Panc1 (cell line): ENCODE data around the gene EME2. TPM values are rescaled to one million over a fixed set of nuclear protein-coding genes. Genes with fewer than 3 reads are reported as not detected.

Source experiments
- ATAC-seq: fragments of 200-7000 bp; cut with Tn5 transposase; 2 replicates; pipeline ENCODE4 v1.9.1; 2020; ENCODE audit warnings: mild to moderate bottlenecking, moderate library complexity
- BruUV-seq: library from RNA; stranded (reverse); fragments of 400-500 nt; replicated peaks from 2 replicates; lab custom pipeline; 2021; lab: Mats Ljungman, UMichigan
- CTCF ChIA-PET: fragments of 300-600 bp; sonication (Branson Sonifier 250); formaldehyde crosslinking; loops from one replicate; lab custom pipeline; 2022; ENCODE audit warnings: antibody characterized with exemption; lab: Charles Lee
- POLR2A ChIA-PET: fragments of 300-600 bp; sonication (Branson Sonifier 250); formaldehyde crosslinking; loops from one replicate; lab custom pipeline; 2022; ENCODE audit warnings: antibody characterized with exemption; lab: Charles Lee
- DNase-seq: peaks from one replicate; pipeline ENCODE4 v3.0.0-alpha.2; 2010; ENCODE audit warnings: low read depth, low spot score
- H3K27ac ChIP-seq: 2 replicates; pipeline ENCODE4 v1.5.1; 2011; ENCODE audit warnings: mild to moderate bottlenecking, low read length, inconsistent platforms
- H3K27me3 ChIP-seq: fragments of 200-500 bp; sonication (Bioruptor generic); 2 replicates; pipeline ENCODE4 v1.6.0; 2014; ENCODE audit warnings: low read length, inconsistent platforms; ENCODE audit not compliant: control insufficient read depth, insufficient read depth
- H3K36me3 ChIP-seq: fragments of 200-500 bp; sonication (Bioruptor generic); 2 replicates; pipeline ENCODE4 v1.5.1; 2014; ENCODE audit warnings: inconsistent platforms, mild to moderate bottlenecking, low read length, moderate library complexity; ENCODE audit not compliant: control insufficient read depth, insufficient read depth
- H3K4me1 ChIP-seq: 2 replicates; pipeline ENCODE4 v1.5.1; 2011; ENCODE audit warnings: inconsistent platforms, mild to moderate bottlenecking, low read length, moderate library complexity; ENCODE audit not compliant: control insufficient read depth, insufficient read depth
- H3K4me3 ChIP-seq, 2 experiments: 2 replicates each; pipeline ENCODE4 v1.5.1; 2011 to 2012; ENCODE audit warnings: low read depth in 2 of 2, low read length in 2 of 2, mild to moderate bottlenecking in 2 of 2, inconsistent platforms in 1 of 2, moderate library complexity in 1 of 2
- H3K9me3 ChIP-seq: fragments of 200-500 bp; sonication (Bioruptor generic); 2 replicates; pipeline ENCODE4 v1.5.1; 2014; ENCODE audit warnings: low read depth, mild to moderate bottlenecking, inconsistent platforms, low read length, moderate library complexity; ENCODE audit not compliant: control insufficient read depth, insufficient read depth
- POLR2AphosphoS5 ChIP-seq: IDR thresholded peaks from 2 replicates; pipeline ENCODE4 v1.6.1; 2012; ENCODE audit warnings: mild to moderate bottlenecking, low read depth, low read length, moderate library complexity
- SIN3A ChIP-seq: IDR thresholded peaks from 2 replicates; pipeline ENCODE4 v1.6.1; 2012; ENCODE audit warnings: low read depth, mild to moderate bottlenecking, low read length, moderate library complexity, borderline replicate concordance; ENCODE audit not compliant: insufficient read depth
- TCF7L2 ChIP-seq: IDR thresholded peaks from 2 replicates; pipeline ENCODE4 v1.6.1; 2011; ENCODE audit warnings: mild to moderate bottlenecking, low read depth, low read length, inconsistent platforms
- in situ Hi-C: cut with HindIII; loops from 2 replicates; pipeline ENCODE4 v1.10.0; 2016; ENCODE audit warnings: low sequenced_read_pairs, low pct_unique_long_range_greater_than_20kb
- intact Hi-C: fragments of 100-400 bp; cut with micrococcal nuclease; formaldehyde crosslinking; loops from one replicate; pipeline ENCODE4 v1.10.0; 2022; ENCODE audit not compliant: unreplicated experiment
- total RNA-seq: library from RNA; stranded (reverse); gene quantifications from one replicate; pipeline ENCODE4 v1.2.1, GENCODE V29; 2021; ENCODE audit not compliant: unreplicated experiment
- TF ChIP-seq, protein P1 (sequence below), 2 experiments: IDR thresholded peaks; 2 replicates each; pipeline ENCODE4 v1.6.1; 2011 to 2012; ENCODE audit warnings: low read depth in 2 of 2, control low read depth in 1 of 2, low read length in 1 of 2, mild to moderate bottlenecking in 1 of 2, moderate library complexity in 1 of 2; ENCODE audit not compliant: insufficient read depth in 1 of 2
- TF ChIP-seq, protein P2 (sequence below): fragments of 450-650 bp; IDR thresholded peaks from 2 replicates; pipeline ENCODE4 v1.5.1; 2017; ENCODE audit warnings: mild to moderate bottlenecking

Gene EME2
- total RNA-seq, 1 experiment from 2014 or later = 53.4 TPM

DNA sequence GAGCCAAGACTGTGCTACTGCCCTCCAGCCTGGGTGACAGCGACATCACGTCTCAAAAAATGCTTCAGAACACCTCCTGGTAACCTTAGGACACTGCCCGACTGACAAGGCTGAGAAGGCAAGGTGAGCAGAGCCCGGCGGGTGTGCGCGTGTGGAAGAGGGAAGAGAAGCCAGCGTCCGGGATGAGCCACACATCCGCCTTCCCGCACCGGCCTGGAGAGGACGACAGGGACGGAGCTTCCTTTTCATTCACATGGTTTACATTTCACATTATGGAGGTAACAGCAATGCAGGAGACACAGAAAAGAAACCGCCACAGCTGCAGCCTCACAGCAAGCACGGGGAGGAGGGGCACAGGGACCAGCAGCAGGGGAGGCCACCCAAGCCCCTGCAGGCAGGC lies 37.5 kb downstream of the EME2 start:
- no peaks in the 10 kb centered on the region for H3K9me3 ChIP-seq
- peaks cover 5% of the 10 kb centered on the region; the same call in 1 of the 2 replicates for H3K4me1 ChIP-seq
- TF ChIP-seq, protein P1, sequence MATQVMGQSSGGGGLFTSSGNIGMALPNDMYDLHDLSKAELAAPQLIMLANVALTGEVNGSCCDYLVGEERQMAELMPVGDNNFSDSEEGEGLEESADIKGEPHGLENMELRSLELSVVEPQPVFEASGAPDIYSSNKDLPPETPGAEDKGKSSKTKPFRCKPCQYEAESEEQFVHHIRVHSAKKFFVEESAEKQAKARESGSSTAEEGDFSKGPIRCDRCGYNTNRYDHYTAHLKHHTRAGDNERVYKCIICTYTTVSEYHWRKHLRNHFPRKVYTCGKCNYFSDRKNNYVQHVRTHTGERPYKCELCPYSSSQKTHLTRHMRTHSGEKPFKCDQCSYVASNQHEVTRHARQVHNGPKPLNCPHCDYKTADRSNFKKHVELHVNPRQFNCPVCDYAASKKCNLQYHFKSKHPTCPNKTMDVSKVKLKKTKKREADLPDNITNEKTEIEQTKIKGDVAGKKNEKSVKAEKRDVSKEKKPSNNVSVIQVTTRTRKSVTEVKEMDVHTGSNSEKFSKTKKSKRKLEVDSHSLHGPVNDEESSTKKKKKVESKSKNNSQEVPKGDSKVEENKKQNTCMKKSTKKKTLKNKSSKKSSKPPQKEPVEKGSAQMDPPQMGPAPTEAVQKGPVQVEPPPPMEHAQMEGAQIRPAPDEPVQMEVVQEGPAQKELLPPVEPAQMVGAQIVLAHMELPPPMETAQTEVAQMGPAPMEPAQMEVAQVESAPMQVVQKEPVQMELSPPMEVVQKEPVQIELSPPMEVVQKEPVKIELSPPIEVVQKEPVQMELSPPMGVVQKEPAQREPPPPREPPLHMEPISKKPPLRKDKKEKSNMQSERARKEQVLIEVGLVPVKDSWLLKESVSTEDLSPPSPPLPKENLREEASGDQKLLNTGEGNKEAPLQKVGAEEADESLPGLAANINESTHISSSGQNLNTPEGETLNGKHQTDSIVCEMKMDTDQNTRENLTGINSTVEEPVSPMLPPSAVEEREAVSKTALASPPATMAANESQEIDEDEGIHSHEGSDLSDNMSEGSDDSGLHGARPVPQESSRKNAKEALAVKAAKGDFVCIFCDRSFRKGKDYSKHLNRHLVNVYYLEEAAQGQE (IDR thresholded peaks at IDR 0.05; ENCODE audit: insufficient read depth in 1 of 2, low read depth in 2 of 2, low read length in 1 of 2) = no peak
- TF ChIP-seq, protein P2, sequence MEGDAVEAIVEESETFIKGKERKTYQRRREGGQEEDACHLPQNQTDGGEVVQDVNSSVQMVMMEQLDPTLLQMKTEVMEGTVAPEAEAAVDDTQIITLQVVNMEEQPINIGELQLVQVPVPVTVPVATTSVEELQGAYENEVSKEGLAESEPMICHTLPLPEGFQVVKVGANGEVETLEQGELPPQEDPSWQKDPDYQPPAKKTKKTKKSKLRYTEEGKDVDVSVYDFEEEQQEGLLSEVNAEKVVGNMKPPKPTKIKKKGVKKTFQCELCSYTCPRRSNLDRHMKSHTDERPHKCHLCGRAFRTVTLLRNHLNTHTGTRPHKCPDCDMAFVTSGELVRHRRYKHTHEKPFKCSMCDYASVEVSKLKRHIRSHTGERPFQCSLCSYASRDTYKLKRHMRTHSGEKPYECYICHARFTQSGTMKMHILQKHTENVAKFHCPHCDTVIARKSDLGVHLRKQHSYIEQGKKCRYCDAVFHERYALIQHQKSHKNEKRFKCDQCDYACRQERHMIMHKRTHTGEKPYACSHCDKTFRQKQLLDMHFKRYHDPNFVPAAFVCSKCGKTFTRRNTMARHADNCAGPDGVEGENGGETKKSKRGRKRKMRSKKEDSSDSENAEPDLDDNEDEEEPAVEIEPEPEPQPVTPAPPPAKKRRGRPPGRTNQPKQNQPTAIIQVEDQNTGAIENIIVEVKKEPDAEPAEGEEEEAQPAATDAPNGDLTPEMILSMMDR = no peak
- TF ChIP-seq SIN3A (no peak), TCF7L2 (no peak), POLR2AphosphoS5 (no peak)
- BruUV-seq = no TSS peak
- no peaks in the 10 kb centered on the region for H3K36me3 ChIP-seq
- POLR2A ChIA-PET = no interaction called here
- DNase-seq (no peak), ATAC-seq (no peak)
- H3K27me3 ChIP-seq = no peaks in the 10 kb centered on the region
- in situ Hi-C loops = no loop called here
- intact Hi-C loops = no loop called here
- no peak overlapping the region for H3K4me3 ChIP-seq
- no peak overlapping the region for H3K27ac ChIP-seq
- CTCF ChIA-PET = no interaction called here

DNA sequence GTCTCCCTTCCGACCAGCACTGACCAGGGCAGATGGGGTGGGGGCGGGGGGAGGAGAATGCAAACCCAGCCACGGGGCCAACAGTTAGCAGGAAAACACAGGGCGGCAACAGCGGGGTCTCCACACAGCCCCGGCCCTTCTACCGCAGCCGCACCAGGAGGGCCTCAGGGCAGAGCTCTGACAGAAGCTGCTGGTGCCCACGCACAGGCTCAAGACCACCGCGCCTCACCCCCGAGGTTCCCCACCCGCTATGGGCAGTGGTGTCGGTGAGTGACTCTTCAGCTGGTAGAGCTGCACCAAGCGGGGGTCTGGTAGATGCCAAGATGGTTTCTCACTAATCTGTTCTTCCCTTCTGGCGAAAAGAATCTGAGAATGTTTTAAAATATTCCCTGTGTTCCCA lies 37.9 kb downstream of the EME2 start:
- Histone ChIP-seq H3K27ac (no peak overlapping the region), H3K4me1 (peaks cover 5% of the 10 kb centered on the region; the same call in 1 of the 2 replicates), H3K4me3 (no peak overlapping the region), H3K36me3 (no peaks in the 10 kb centered on the region), H3K9me3 (no peaks in the 10 kb centered on the region), H3K27me3 (no peaks in the 10 kb centered on the region)
- in situ Hi-C loops = no loop called here
- TF ChIP-seq, protein P2 = no peak
- TF ChIP-seq POLR2AphosphoS5 (no peak), SIN3A (no peak), TCF7L2 (no peak)
- TF ChIP-seq, protein P1 (IDR thresholded peaks at IDR 0.05; ENCODE audit: insufficient read depth in 1 of 2, low read depth in 2 of 2, low read length in 1 of 2) = no peak
- intact Hi-C loops = no loop called here
- ATAC-seq = no peak
- DNase-seq = no peak
- BruUV-seq = no TSS peak
- ChIA-PET POLR2A (no interaction called here), CTCF (no interaction called here)
